NB4 (cell line): ENCODE results near the gene RNF145.
"Not testable (repeated sequence)": the region's sequence is repeated elsewhere in the genome, so short reads cannot be mapped to it uniquely, and the experiment has no call there.

ENCODE experiments used
- DNase-seq: peaks from one replicate; pipeline ENCODE4 v3.0.0; 2010; ENCODE audit warnings: low read depth
- H3K4me3 ChIP-seq: one replicate; pipeline ENCODE4 v1.5.1; 2011; ENCODE audit warnings: mild to moderate bottlenecking, low read depth, low read length, moderate library complexity
- MYC ChIP-seq: IDR thresholded peaks from 2 replicates; pipeline ENCODE4 v1.6.1; 2011; ENCODE audit warnings: low read depth, low read length
- POLR2A ChIP-seq: IDR thresholded peaks from 2 replicates; pipeline ENCODE4 v1.6.1; 2011; ENCODE audit warnings: mild to moderate bottlenecking; ENCODE audit not compliant: insufficient read length; ENCODE audit errors: extremely low read depth
- TF ChIP-seq, protein P1 (sequence below): IDR thresholded peaks from 2 replicates; pipeline ENCODE4 v1.6.1; 2011; ENCODE audit warnings: low read depth, low read length
- TF ChIP-seq, protein P2 (sequence below): IDR thresholded peaks from one replicate; pipeline ENCODE4 v1.5.1; 2012; ENCODE audit warnings: low read depth, low read length

RNF145 gene

DNA sequence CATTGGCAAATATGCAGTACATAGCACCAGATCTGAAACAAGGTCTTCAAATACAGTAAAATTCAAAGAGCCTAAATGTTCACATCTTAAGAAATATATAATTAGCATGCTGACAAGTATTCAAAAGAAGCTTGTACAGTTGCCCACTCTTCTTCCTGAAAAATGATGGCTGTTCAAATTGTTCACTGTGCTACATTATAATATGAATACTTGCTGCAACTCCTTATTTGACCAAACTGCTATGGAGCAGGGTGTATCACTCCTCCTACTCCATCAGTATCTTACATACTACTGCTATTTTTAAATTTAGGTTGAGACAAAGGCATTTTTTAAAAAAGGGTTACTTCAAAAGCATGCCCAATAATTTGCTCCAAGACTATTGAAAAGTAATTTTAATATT lies 39.3 kb downstream of the RNF145 start:
- no peak for TF ChIP-seq MYC
- TF ChIP-seq POLR2A: no peak
- TF ChIP-seq, protein P1, sequence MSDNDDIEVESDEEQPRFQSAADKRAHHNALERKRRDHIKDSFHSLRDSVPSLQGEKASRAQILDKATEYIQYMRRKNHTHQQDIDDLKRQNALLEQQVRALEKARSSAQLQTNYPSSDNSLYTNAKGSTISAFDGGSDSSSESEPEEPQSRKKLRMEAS: no peak
- TF ChIP-seq, protein P2, sequence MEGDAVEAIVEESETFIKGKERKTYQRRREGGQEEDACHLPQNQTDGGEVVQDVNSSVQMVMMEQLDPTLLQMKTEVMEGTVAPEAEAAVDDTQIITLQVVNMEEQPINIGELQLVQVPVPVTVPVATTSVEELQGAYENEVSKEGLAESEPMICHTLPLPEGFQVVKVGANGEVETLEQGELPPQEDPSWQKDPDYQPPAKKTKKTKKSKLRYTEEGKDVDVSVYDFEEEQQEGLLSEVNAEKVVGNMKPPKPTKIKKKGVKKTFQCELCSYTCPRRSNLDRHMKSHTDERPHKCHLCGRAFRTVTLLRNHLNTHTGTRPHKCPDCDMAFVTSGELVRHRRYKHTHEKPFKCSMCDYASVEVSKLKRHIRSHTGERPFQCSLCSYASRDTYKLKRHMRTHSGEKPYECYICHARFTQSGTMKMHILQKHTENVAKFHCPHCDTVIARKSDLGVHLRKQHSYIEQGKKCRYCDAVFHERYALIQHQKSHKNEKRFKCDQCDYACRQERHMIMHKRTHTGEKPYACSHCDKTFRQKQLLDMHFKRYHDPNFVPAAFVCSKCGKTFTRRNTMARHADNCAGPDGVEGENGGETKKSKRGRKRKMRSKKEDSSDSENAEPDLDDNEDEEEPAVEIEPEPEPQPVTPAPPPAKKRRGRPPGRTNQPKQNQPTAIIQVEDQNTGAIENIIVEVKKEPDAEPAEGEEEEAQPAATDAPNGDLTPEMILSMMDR: no peak
- H3K4me3 ChIP-seq: no peak overlapping the region
- DNase-seq: no peak

DNA sequence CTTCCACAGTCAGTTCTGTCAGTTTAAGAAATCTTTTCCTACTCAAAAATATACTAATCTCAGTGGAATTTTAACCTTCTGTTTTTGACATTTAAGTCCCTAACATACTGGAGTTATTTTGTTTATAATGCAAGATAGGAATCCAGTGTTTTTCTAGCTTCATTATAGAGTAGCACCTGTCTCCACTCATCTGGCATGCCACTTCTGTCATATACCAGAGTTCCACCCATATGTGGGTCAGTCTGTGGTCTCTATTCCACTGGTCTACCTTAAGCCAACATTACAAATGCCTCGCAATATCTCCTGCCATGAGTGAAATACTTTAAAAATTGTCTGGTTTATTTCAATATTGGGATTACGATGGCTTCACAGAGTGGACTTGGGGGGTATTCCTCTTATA lies 42.9 kb downstream of the RNF145 start:
- no peak for DNase-seq
- no peak overlapping the region for H3K4me3 ChIP-seq
- TF ChIP-seq POLR2A (no peak), MYC (no peak)
- TF ChIP-seq, protein P2: no peak
- TF ChIP-seq, protein P1: no peak

DNA sequence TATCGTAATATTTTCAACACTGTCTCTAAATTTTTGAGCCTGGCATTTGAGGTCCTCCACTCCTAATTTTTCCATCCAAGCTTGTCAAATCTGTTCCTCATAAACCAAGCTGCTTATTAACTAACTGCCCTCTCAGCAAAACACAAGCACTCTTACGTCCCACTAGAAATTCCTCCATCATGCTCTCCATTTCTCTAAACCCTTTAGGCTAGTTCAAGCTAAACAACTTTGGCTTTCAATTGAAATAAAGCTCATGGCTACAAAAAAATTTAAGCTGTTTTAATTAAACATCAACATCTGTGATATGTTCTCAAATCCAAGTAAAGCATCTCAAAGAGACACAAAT lies 45.7 kb downstream of the RNF145 start:
- TF ChIP-seq, protein P2: no peak
- TF ChIP-seq POLR2A (no peak), MYC (no peak)
- TF ChIP-seq, protein P1: no peak
- H3K4me3 ChIP-seq: no peak overlapping the region
- no peak for DNase-seq

DNA sequence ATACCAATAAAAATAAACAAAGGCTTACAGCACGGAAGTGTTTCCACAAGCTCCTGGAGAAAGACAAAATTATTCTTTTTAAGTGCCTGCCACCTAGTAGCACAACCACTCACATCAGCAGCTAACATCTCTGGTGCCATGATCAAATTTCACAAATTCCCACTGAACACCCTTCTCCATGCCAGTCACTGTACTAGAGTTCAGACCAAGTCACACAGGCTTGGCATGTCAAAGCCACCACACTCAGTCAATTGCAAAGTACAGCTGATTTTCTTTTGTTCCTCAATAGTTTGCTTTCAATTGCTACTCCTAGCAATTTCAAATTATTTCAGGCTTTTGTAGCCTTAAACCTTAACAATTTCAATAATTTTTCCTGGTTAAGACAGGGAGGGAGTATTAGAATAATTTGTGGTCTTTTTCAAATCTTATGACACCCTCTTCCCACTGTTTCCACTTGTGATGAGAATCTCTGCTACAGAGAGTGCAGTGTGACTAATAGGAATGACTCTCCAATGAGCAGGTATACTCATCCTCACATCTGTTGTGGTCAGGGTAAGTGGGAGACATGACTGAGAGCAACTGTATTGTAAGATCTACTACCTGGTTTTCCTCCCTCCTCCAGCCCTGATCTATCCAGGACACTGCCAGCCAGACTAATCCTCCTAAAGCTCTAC lies 46.2 kb downstream of the RNF145 start:
- TF ChIP-seq MYC (no peak), POLR2A (no peak)
- TF ChIP-seq, protein P1: no peak
- TF ChIP-seq, protein P2: no peak
- DNase-seq: no peak
- H3K4me3 ChIP-seq: no peak overlapping the region

DNA sequence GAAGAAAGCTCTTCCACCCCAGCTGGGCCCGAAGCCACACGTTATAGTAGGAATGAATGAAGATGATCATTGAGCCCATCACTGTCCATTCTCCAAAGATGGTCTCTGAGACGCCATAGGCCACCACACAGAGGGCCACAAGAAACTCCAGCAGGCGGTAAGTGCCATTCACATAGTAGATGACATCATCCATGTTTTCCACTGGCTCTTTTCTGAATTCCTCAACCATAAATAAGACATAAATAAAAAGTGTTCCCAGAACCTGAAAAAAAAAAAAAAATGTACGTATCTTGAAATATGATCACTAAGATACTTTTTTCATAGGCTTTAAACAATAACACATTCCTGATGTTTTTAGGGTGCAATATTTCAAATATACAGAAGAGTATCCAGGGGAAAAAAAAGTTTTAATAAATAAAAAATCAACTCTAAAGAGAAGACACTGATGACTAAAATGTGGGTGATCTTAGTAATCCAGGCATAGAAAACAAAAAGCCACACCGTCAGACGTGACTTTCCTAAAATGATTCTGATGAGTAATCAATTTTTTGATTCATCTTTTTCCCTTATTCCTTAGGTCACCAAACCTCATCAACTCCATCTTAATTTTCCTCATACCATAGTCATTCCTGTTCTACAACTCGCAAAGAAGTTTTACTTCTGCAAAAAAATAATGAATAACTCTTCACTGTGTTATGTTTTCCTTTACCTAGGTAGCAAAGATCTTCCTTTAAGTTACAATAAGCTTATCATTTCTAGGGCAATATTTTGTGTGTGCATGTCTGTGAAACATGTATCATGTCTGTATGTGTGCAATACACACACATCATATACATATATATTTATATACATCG lies 47.8 kb downstream of the RNF145 start:
- H3K4me3 ChIP-seq: no peak overlapping the region
- no peak for DNase-seq
- TF ChIP-seq POLR2A (no peak), MYC (no peak)
- TF ChIP-seq, protein P1: no peak
- TF ChIP-seq, protein P2: no peak

DNA sequence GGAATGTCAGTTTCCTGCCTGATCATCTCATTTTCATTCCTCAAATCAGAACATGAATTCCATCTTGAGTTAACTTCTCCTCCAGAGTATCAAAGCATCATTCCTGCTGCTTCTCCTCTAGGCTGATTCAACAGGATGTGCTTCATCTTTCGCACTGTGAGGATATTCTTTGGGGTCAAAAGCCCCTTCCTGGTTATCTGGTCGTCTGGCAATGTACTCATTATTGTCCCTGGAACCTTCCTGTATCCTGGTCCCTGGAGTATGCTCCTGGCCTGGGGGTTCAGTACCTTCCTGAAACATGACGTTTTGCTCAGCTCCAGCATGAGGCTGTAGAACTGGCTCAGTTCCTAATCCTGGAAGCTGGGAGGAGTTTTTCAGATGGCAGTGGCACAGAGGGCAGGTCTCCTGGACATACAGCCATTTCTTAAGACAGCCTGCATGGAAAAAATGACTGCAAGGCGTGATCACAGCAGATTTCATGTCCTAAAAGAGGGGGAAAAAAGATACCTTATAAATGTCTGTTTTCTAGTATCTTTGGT lies 50.7 kb downstream of the RNF145 start:
- not testable (repeated sequence) for DNase-seq, H3K4me3 ChIP-seq
